GM12864 (cell line): ENCODE results near the gene D2HGDH.
"Not testable (repeated sequence)": the region's sequence is repeated elsewhere in the genome, so short reads cannot be mapped to it uniquely, and the experiment has no call there.

Experiments used
- DNase-seq: peaks from one replicate; pipeline ENCODE4 v3.0.0-alpha.2; 2011; ENCODE audit warnings: low read depth
- H3K4me3 ChIP-seq: 2 replicates; pipeline ENCODE4 v1.5.1; 2011; ENCODE audit warnings: mild to moderate bottlenecking, low read depth, low read length, control low read depth
- CTCF ChIP-seq: IDR thresholded peaks from 2 replicates; pipeline ENCODE4 v1.5.1; 2011; ENCODE audit warnings: low read depth, mild to moderate bottlenecking, moderate library complexity, low read length, control low read depth, inconsistent platforms; ENCODE audit errors: missing control alignments

Gene D2HGDH

DNA sequence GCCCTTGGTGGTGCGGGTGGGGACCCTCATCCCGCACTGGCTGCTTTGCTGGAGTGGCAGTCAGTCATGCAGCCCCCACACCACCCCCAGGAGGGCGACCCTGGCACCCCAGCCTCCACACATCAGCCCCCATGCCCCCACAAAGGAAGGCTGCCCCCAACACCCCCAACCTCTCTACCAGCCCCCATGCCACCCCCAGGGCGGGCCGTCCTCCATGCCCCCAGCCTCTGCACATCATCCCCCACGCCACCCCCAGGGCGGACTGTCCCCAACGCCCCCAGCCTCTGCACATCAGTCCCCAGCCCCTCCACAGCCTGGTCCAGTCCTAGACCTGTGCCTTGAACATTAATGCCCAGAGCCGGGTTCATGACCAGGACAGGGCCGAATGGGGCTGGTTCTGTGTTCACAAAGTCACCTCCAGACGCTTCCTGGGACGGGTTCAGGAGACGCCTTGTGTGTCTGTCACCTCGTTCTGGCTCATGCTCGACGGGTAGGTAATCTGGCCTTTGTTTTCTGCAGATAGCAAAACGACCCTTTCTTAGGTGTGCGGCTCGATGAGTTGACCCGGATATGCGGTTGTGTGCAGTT is 18.4 kb downstream of the D2HGDH start:
- H3K4me3 ChIP-seq = no peak overlapping the region
- DNase-seq = no peak
- TF ChIP-seq CTCF = no peak

- TF ChIP-seq CTCF = no peak
- no peak overlapping the region for H3K4me3 ChIP-seq
- DNase-seq = no peak
Measured at GRCh38 chr2:241753493-241753892, 19.1 kb downstream of the D2HGDH start.

DNA sequence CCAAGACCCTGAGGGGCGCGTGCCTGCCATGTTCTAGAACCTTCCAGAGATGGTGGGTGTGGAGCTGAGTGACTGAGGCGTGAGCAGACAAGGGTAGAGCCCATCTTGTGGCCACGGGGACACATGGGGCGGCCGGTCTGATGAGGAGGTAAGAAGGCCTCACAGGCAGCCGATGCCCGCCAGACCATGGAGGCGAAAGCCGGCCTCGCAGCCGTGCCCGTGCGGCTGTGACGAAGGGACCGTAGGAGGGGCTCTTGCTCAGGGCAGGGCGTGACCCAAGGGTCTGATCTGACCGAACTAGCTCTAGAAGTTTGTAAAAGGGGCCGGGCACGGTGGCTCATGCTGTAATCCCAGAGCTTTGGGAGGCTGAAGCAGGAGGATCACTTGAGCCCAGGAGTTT is 19.6 kb downstream of the D2HGDH start:
- H3K4me3 ChIP-seq = no peak overlapping the region
- no peak for DNase-seq
- no peak for TF ChIP-seq CTCF

DNA sequence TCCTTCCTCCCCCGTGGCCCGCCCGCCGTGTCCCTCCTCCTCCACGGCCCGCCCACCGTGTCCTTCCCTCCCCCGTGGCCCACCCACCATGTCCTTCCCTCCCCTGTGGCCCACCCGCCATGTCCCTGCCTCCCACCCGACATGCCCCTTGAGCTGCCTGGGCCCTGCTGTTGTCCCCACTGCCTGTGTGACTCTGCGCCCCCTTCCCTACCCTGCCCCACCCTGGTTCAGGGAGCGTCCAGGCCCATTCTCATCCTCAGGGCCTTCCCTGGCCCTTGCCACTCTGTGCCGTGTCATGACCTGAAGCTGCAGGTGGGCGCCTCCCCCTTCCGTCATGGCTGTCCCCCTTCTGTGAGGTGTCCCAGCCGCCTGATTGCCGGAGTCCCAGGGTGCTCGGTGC is 20.7 kb downstream of the D2HGDH start:
- H3K4me3 ChIP-seq = no peak overlapping the region
- no peak for TF ChIP-seq CTCF
- no peak for DNase-seq

- H3K4me3 ChIP-seq = no peak overlapping the region
- no peak for TF ChIP-seq CTCF
- no peak for DNase-seq
Measured at GRCh38 chr2:241755777-241756176, 21.3 kb downstream of the D2HGDH start.

DNA sequence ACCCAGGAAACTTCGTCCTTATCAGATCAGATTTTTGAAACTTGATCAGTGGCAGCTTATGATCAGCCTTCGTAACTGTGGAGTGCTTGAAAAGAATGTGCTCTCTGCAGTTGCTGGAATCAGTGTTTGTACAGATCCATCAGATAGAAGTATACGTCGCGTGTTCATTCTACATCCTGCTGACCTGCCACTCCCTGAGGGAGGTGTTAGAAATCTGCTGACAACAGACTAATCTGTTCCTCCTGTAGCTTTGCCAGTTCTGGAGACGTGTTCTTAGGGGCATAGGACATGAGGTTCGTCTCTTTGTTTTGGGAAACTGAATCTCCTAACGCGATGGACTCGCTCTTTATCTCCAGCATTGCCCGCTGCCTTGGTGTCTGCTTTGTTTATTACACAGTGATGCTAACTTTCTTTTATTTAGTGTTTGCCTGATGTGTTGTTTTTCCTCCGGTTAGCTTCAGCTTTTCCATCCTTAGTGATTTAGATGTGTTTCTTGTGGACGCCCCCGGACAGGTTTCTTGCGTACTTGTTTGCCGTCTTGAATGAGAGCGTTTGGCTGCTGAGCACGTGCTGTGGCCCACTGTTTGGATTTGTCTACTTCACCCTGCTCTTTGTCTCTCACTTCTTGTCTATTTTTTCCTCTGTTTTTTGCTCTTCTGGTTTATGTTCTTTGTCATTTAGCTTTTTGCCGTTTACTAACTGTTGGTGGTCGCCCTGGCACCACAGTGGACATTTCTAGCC is 24.8 kb downstream of the D2HGDH start:
- no peak overlapping the region for H3K4me3 ChIP-seq
- TF ChIP-seq CTCF = no peak
- no peak for DNase-seq

DNA sequence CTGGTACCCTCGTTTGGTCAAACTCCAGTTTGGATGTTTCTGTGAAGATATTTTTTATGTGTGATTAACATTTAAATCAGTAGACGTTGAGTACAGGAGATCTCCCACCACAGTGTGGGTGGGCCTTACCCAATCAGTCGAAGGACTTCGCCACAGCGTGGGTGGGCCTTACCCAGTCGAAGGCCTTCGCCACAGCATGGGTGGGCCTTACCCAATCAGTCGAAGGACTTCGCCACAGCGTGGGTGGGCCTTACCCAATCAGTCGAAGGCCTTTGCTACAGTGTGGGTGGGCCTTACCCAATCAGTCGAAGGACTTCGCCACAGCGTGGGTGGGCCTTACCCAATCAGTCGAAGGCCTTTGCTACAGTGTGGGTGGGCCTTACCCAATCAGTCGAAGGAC is 25.5 kb downstream of the D2HGDH start:
- not testable (repeated sequence) for DNase-seq, H3K4me3 ChIP-seq
